SKM-1 treated with dmso at 0.1 percent for 144 hours (cell line): ENCODE data around the gene TMEM72.
A peak's percentile ranks its signal among the peaks of the same experiment; 100 is the strongest.

ENCODE experiments used
- DNase-seq: peaks from one replicate; lab custom pipeline; 2025; ENCODE audit not compliant: unreplicated experiment; lab: John Stamatoyannopoulos, UW

Gene TMEM72

DNA sequence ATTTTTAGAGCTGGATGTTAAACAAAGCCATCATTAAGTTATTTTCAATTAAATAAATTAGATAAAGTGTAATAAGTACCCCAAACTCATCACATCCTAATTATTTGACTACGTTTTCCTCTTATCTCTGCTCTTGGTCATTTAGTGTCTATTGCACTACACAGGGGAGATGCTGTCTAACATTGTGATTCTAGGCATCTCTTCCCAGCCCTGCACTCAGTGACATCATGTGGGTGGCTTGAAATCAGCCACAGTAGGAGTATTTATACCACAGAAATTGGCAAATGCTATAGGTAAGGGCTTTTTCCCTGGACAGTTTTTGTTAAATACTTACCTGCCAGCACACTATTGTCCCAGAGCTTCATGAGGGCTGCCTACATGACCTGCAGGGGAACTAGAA, 21.3 kb upstream of the TMEM72 start:
- no peak for DNase-seq

DNA sequence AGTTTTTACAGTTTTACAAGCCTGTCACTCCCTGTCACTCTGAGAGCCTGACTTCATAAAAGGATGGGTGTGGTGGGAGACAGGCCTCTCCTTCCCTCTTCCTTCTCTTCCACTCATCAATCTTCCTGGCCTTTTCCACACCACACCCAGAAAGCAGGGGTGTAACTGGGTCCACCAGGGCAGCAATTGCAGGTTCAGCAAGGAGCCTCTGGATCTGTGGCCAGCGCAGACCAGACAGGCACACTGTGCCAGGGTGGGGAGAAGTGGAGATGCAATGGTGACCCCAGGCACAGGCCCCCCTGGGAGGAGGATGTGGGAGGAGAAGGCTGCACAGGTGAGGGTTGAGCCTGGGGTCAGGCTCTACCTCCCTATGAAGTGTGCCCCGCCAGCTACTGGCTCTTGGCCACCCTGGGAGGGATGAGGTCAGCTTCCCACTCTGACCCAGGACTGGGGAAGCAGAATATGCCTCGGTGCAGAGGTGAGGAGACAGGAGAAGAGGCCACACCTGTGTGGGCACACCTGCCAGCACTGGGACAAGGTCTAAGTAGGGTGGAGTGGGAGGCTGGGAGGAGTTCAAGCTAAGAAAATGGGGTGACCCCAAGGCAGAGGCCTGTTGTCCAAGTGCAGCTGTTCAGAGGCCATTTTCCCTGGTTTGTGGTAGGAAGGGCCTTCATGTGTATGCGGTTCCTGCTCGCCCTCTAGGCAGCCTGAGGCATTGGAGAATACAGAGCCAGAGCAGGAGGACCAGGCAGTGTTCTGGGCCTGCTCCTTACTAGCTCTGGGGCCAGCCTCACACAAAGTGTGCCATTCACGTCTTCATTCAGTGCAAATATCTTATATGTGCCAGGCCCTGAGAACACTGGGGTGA, 20.2 kb upstream of the TMEM72 start:
- DNase-seq = no peak

DNA sequence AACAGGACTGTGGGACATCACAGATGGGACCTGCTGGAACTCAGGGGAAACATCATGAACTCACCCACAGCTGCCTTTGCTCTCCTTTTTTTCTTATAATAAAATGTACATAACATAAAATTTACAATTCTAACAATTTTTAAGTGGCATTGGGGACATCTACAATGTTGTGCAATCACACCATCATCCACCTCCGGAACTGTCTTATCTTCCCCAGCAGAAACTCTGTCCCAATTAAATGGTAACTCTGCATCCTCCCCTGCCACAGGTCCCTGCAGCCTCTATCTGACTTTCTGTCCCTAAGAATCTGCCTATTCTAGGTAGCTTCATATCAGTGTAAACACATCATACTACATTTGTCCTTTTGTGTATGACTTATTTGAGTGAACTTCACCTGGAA, 19.4 kb upstream of the TMEM72 start:
- no peak for DNase-seq

DNA sequence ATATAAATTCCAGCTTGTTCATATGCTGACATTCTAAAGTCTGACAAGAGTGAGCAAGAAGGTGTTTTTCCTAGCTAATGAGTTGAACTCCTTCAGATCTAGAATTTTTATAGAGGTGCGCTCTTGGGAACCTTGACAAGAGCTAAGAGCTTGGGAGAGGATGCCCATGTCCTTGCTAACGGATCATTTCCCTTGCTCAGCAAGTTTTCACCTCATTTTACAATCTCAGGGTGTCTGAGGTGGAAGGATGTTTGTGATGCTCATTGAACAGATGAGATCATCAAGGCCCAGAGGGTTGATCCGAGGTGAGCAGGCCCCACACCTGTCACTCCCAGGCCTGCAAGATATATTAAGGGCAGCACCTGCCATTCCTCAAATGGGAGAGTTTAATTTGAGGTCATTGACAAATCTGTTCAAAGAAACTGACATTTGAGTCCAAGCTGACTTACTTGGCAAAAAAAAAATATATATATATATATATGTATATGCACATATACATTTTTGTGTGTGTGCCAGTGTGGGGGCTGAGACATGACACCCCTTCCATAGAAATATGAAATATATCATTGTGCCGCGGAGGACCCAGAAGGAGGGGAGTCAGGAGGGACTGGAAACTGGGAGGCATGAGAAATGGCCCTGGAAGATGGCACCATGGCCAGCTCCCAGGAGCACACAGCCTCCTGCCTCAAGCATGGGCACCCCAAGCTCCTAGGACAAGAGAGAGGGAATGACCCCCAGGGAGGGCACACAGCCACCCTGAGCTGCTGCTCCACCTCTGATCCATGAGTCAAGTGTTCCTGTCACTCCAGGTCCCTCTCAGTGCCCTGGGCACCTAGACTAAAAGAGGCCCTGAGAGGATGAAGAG, 17.3 kb upstream of the TMEM72 start:
- no peak for DNase-seq

- DNase-seq = no peak
Observed at GRCh38 chr10:44894691-44895090, 16.4 kb upstream of the TMEM72 start.

DNA sequence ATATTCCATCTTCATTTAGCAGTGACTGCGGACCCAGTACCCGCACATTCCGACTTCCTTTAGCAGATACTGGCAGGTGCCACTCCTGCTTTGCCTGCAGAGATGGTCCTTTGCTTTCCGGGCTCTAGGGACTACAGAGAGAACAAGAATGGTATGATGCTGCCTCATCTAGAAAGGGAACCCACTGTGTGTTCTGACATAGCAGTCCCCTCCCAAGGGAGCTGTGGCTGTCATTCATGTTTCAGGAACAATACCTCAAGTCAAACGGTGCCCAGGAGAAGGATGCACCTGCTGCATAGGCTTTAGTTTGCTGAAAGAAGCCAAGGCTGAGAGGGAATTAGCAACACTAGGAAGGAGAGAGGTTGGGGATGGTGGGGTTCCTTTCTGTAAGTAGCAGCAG, 15.9 kb upstream of the TMEM72 start:
- no peak for DNase-seq

DNA sequence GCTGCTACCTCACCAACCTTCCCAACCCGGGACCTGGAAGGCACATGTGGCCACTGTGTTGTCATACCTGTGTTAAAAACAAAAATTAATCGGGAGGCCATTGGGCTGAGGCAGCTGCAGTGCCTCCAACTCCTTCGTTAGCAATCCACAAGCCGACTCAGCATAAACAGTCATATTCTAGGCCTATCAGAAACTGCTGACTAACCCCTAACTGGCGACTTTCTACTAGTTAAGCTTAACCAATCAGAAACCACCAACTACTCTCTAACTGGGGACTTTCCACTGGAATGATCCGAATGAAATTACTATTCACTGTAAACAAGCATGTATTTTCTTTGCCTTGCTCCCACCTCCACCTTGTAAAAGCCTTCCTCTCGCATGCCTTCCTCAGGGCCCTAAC, 14.1 kb upstream of the TMEM72 start:
- DNase-seq = no peak

DNA sequence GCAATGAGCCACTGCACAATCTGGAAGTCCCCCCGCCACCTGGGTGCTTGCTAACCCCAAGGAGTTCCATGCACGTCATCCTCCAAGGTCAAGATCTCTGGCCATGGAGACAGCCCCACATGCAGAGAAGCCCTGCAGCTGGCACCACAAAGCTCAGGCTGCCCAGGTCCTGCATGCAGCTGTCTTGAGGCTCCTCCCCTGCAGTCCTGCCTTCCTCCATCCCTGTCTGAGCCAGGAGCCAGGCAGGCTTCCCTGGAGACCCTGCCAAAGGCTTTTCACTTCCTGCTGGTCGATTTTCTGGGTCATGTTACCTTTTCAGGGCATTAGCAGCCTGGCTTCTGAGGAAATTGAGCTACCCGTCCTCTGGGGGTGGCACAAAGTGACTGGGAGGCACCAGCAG, 12.5 kb upstream of the TMEM72 start:
- no peak for DNase-seq

GRCh38 chr10:44899450-44900080, 11.6 kb upstream of the TMEM72 start:
- no peak for DNase-seq

GRCh38 chr10:44902941-44903545, 8.1 kb upstream of the TMEM72 start:
- no peak for DNase-seq

- DNase-seq = peak; percentile 9
Observed at GRCh38 chr10:44906486-44906885, 4.7 kb upstream of the TMEM72 start.

GRCh38 chr10:44907556-44907955, 3.6 kb upstream of the TMEM72 start:
- DNase-seq = no peak

- DNase-seq = peak; percentile 20
Observed at GRCh38 chr10:44908066-44908749, 2.9 kb upstream of the TMEM72 start.

GRCh38 chr10:44908936-44909630, 2.1 kb upstream of the TMEM72 start:
- DNase-seq = no peak

DNA sequence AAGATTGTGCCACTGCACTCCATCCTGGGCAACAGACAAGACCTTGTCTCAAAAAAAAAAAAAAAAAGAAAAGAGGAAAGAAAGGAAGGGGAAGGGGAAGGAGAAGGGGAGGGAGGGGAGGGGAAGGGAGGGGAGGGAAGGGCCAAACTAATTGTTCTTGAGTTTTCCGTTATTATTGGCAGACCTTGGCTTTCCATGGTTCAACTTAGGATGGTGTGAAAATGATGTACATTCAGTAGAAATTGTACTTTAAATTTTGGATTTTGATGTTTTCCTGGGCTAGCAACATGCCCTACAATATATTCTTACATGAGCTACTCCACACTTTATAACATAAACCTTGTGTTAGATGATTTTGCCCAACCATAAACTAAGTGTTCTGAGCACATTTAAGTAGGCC, 1.2 kb upstream of the TMEM72 start:
- no peak for DNase-seq

DNA sequence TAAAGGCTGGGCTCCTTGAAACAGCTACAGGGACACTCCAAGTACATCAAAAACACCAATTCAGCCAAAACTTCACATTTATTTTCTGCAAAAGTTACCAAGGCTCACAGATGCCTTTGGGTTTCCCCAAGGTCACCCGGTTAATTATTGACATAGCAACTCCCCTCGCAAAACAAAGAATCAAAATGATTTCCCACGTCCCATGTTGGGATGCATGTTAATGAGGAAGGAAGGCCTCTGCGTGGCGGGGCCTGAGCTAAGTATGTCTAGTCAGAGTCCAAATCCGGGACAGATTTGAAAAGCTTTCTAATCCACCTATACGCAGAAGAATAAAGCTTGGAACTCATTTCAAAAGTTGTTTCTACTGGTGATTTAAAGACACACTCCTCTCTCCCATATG, 535 bp upstream of the TMEM72 start:
- DNase-seq = no peak

DNA sequence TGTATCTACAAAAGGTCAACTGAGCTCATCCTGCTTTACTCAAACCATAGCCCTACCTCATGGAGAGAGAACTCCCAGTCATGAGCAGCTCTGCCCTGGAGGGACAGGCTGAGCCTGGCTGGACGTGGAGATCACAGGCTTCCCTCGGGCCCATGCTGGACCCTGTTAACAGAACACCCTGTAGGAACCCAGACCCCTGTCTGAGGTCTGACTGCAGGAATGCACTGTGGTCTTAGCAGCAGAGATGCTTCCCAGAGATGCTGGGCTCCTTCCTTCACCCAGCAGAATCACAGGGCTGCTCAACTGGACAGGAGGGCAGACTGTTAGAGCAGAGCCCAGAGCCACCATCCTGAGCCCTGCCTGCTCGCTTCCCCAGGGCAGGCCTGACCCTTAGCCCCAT, 814 bp downstream of the TMEM72 start:
- no peak for DNase-seq

DNA sequence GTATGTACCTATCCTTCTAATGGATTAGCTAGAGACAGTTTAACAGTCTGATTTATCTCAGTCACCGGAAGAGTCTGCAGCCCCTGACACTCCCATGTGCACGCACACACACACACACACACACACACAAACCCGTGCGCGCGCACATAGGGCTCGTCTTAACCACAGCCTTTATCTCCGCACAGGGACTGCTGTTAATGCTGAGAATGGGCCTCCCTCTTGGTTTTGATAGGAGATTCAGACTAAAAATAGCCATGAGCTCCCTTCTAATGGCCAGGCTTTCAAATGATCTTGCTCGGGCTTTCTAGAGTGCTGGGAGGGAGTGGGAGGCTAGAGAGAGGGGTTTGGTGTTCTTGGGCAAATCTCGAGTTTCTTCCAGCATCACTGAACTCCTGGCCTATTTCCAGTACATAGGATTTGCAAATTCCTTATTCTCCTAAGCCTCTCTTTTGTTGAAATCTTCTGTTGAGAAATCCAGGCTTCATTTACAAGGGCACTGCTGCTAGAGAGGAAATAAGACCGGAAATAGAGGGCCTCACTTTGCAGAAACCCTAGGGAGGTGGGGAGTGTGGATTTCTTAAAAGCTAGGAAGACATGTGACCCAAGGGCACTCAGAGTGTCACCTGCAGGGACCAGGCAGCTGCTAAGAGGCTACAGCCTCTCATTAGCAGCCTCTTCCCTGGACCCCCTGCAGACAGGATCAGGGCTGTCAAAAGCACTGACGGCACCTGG, 2.4 kb downstream of the TMEM72 start:
- DNase-seq = peak; percentile 92

DNA sequence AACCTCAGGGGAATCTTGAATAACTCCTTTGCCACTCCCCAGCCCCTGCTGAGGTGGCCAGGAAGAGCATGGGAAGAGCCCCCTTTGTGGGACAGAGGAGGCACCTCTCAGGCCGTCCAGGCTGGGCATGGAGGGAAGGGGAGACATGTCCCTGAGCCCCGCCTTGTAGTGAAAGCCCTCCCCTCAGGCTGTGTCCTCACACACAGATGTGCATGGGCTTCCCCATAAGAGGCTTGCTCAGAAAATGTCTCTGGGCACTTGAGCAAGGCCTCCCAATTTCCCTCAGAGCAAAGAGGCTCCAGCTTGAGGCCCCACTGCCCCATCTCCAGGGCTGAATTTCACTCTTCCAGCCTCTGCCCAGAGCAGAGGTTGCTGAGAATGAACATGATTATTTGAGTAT, 3.8 kb downstream of the TMEM72 start:
- no peak for DNase-seq
